NT2/D1 (cell line): ENCODE data around the gene PIR.

ENCODE experiments used
- DNase-seq: peaks from one replicate; pipeline ENCODE4 v3.0.0-alpha.2; 2011; ENCODE audit warnings: low read depth, low spot score
- H3K27me3 ChIP-seq: 2 replicates; pipeline ENCODE4 v1.6.0; 2011; ENCODE audit warnings: mild to moderate bottlenecking; ENCODE audit not compliant: insufficient read length, insufficient read depth
- H3K36me3 ChIP-seq: 2 replicates; pipeline ENCODE4 v1.6.1; 2011; ENCODE audit warnings: mild to moderate bottlenecking, low read length, mixed read lengths; ENCODE audit not compliant: insufficient read depth, insufficient read length
- H3K4me1 ChIP-seq: 2 replicates; pipeline ENCODE4 v1.5.1; 2011; ENCODE audit not compliant: insufficient read depth, insufficient read length
- H3K4me3 ChIP-seq: 2 replicates; pipeline ENCODE4 v1.5.1; 2011; ENCODE audit warnings: low read depth; ENCODE audit not compliant: insufficient read length
- H3K9ac ChIP-seq: 2 replicates; pipeline ENCODE4 v1.6.0; 2011; ENCODE audit warnings: low read depth; ENCODE audit not compliant: insufficient read length
- H3K9me3 ChIP-seq: 2 replicates; pipeline ENCODE4 v1.5.1; 2011; ENCODE audit warnings: mild to moderate bottlenecking, low read length; ENCODE audit not compliant: insufficient read depth
- SUZ12 ChIP-seq: IDR thresholded peaks from 2 replicates; pipeline ENCODE4 v1.6.1; 2011; ENCODE audit not compliant: insufficient read length, insufficient read depth; ENCODE audit errors: extremely low read depth
- YY1 ChIP-seq: IDR thresholded peaks from 2 replicates; pipeline ENCODE4 v1.6.1; 2011; ENCODE audit not compliant: insufficient read length, insufficient read depth
- ZNF274 ChIP-seq: IDR thresholded peaks from 2 replicates; pipeline ENCODE4 v1.6.1; 2011; ENCODE audit warnings: mild to moderate bottlenecking, low read depth, low read length

PIR gene

DNA sequence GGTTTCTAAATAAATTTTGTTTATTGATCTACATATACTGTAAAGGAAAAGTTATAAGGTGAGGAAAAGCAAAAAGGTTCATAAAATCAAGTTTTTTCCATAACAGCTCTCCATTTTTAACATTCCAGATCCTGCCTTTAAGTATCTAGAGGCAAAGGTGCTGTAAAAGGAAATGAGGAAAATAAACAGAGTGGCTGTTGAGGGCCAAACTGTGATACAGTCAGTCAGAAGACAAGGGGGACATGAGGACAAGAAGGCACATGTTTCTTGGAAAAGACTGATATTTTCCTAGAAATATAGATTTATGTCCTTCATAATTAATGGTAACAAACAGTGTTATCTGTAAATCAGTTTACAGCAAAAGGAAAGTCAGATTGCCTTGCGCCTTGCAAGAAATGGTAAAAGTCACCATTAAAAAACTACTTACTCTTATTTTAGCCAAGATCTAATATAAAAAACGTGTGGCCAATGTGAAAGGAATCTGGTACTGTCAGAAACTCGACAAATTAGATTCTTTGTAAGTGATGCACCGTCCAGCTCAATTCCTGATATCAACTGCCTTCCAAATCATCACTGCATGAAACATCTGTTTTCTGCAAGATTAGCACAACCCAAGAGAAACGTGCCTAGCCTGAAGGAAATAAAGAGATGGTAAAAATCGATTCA is 75.0 kb downstream of the PIR start:
- H3K9me3 ChIP-seq: peaks cover 12% of the 10 kb centered on the region
- TF ChIP-seq SUZ12: no peak
- no peak for TF ChIP-seq YY1
- TF ChIP-seq ZNF274: no peak
- H3K4me3 ChIP-seq: no peak overlapping the region
- no peaks in the 10 kb centered on the region for H3K4me1 ChIP-seq
- no peak for DNase-seq
- no peaks in the 10 kb centered on the region for H3K27me3 ChIP-seq
- peaks cover under 1% of the 10 kb centered on the region for H3K36me3 ChIP-seq
- no peak overlapping the region for H3K9ac ChIP-seq

DNA sequence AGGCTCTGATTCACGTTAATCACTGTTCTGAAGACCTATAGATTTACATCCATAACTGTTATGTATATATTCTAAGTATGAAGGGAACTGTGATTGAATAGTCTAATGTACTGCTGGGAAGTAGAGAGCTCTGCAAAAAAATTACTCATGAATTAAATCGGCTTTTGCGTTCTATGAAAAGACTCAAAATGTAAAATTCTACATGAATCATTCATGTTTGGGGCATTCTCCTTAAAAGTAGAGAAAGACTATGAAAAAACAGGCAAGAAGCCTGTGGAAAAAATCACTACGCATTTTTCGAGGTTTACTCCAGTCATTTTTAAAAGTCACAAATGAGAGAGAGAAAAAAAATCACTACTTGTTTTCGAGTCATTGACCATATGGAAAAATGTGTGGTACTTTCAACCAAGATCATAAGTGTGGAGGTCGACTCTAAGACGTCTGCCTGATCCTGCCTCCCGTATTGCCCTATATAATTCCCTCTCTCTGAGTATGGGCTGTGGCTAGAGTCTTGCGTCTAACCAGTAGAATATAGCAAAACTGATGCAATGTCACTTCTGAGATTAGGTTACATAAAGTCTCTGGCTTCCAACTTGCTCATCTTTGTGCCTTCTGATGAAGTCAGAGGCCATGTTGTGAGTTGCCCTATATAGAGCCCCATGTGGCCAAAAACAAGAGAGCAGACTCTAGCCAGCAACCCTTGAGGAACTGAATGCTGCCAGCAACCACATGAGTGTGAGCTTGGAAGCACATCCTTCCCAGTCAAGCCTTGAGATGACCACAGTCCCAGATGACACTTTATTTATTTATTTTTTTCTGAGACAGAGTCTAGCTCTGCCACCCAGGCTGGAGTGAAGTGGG is 76.8 kb downstream of the PIR start:
- Histone ChIP-seq H3K9me3 (peaks cover 12% of the 10 kb centered on the region), H3K9ac (no peak overlapping the region), H3K36me3 (peaks cover 3% of the 10 kb centered on the region), H3K4me3 (no peak overlapping the region), H3K27me3 (no peaks in the 10 kb centered on the region), H3K4me1 (no peaks in the 10 kb centered on the region)
- TF ChIP-seq YY1 (no peak), SUZ12 (no peak), ZNF274 (no peak)
- DNase-seq: no peak

DNA sequence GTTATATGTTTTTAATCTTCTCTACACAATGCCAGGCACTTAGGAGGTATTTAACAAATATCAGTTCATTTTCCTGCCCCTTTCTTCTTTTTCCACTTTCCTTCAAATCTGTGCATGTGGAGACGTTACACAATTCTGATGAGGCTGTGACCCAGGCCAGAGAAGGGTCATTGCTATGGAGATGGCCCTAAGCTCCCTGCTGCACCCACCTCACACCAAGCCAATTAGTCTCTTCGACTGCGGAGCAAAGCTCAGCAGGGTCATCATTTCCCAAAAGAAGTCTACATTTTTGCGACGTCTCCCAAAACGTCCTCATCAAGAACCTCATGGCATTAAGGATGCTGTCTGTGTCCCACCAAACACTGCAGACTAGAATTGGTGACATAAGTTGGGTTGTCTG is 80.0 kb downstream of the PIR start:
- Histone ChIP-seq H3K4me3 (no peak overlapping the region), H3K27me3 (no peaks in the 10 kb centered on the region)
- no peak for TF ChIP-seq SUZ12
- TF ChIP-seq YY1: no peak
- TF ChIP-seq ZNF274: no peak

DNA sequence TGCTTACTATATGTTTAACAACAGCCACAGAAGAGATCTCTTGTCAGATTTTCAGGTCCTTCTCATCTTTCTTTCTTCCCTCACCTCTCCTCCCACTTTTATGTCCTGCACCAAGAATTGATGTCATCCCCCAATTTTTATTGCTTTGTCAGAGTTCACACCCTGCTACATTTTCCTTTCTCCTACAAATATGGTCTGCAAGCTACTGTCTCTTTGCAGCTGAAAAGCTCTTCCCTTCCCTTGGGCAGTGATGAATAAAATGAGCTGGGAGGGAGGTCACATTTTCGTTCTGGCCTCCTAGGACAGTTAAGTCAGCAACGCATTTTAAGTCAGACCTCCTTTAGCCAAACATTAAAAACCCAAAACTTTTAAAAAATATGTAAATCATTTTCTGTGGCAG is 82.2 kb downstream of the PIR start:
- no peaks in the 10 kb centered on the region for H3K4me1 ChIP-seq
- peaks cover 3% of the 10 kb centered on the region for H3K36me3 ChIP-seq
- H3K27me3 ChIP-seq: no peaks in the 10 kb centered on the region
- TF ChIP-seq SUZ12: no peak
- no peak for TF ChIP-seq YY1
- no peak for TF ChIP-seq ZNF274
- DNase-seq: no peak
- no peaks in the 10 kb centered on the region for H3K9me3 ChIP-seq
- no peak overlapping the region for H3K9ac ChIP-seq
- H3K4me3 ChIP-seq: no peak overlapping the region

More for the DNA sequence above, 80.0 kb downstream of the PIR start:
- peaks cover 3% of the 10 kb centered on the region for H3K36me3 ChIP-seq
- peaks cover 7% of the 10 kb centered on the region for H3K9me3 ChIP-seq
- H3K4me1 ChIP-seq: no peaks in the 10 kb centered on the region
- no peak for DNase-seq
- H3K9ac ChIP-seq: no peak overlapping the region

DNA sequence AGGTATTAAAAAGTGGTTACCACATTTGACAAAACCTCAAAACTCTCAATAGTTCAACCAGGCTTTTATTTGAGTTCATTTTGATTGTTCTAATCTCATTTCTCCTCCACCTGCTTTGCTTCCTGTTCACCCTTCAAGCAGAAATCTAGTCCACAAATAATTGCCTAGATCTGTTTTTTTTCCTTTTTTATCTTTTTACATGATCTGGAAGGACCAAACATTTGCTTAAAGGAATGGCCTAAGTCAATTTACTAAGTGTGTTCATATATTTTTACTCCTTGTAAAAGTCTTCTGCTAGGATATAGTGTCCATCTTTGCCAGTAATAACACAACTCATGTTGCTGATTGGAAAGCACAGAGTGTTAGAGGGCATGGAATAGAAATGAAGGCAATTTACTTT is 82.7 kb downstream of the PIR start:
- peaks cover 3% of the 10 kb centered on the region for H3K36me3 ChIP-seq
- H3K27me3 ChIP-seq: no peaks in the 10 kb centered on the region
- H3K4me1 ChIP-seq: no peaks in the 10 kb centered on the region
- no peak overlapping the region for H3K4me3 ChIP-seq
- TF ChIP-seq SUZ12 (no peak), ZNF274 (no peak), YY1 (no peak)
- no peaks in the 10 kb centered on the region for H3K9me3 ChIP-seq
- DNase-seq: no peak
- H3K9ac ChIP-seq: no peak overlapping the region

DNA sequence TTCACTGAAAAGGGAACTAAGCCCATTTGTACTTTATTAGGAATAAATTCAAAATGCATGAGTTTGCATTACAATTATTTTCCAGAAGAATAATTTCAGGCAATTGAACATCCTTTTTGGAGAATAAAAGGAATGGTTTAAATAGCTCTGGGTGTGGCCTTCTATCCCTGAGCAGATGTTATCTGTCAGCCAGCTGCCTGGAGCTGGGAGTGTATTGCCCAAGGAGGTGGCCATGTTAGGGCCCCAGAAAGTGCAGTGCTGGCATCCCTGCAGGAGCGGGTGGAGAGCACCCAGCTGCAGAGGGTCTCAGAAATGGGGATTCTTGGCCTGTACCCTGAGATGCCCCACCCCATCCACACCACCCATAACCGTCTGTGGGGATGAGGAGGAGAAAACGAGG is 87.3 kb downstream of the PIR start:
- Histone ChIP-seq H3K36me3 (peaks cover 2% of the 10 kb centered on the region), H3K9ac (no peak overlapping the region), H3K9me3 (no peaks in the 10 kb centered on the region), H3K4me3 (no peak overlapping the region), H3K27me3 (no peaks in the 10 kb centered on the region), H3K4me1 (peaks cover 2% of the 10 kb centered on the region)
- DNase-seq: no peak
- TF ChIP-seq SUZ12: no peak
- no peak for TF ChIP-seq ZNF274

DNA sequence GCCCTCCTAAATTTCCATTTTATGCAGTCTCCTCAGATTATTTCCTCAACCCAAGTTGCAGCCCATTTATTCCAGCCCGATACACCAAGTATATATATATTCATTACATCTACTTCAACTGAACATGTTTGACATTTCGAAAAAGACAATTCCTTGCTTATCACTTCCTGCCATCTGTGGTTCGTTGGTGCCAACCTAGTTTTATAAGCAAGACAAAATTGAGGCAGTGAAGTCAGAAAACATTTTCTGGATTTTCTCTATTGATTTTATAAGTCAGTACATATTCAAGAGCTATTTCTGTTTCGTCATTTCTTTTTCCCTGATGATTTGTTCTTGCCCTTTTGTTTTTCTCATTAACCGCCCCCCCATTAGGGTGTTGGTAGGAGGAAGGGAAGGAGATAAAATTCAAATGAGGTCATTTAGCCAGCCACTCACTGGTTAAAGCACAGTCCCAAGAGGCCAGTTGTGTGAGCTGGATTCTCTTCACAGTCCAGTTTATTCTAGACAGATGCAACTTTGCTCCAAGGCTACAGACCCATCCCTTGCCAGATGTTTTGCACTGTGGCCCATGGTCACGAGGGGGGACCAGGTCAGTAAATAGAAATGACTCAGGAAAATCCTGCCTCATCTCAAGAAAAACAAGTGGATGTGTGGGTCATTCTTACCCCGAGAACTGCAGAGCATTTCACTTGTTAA is 88.6 kb downstream of the PIR start:
- peaks cover 2% of the 10 kb centered on the region for H3K4me1 ChIP-seq
- DNase-seq: no peak
- H3K9ac ChIP-seq: no peak overlapping the region
- H3K36me3 ChIP-seq: peaks cover 2% of the 10 kb centered on the region
- no peak overlapping the region for H3K4me3 ChIP-seq
- TF ChIP-seq ZNF274: no peak
- no peak for TF ChIP-seq YY1
- no peak for TF ChIP-seq SUZ12
- H3K27me3 ChIP-seq: no peaks in the 10 kb centered on the region
- no peaks in the 10 kb centered on the region; the same call in 1 of the 2 replicates for H3K9me3 ChIP-seq
